HG03108 (cell line): ENCODE data around the gene PRKAA2.

Experiments
- ATAC-seq: cut with Tn5 transposase; IDR thresholded peaks from one replicate; pipeline ENCODE4 v1.9.1; 2021; ENCODE audit warnings: moderate library complexity; ENCODE audit not compliant: unreplicated experiment

Gene PRKAA2

GRCh38 chr1:56654126-56654923, 9.2 kb downstream of the PRKAA2 start:
- no peak for ATAC-seq

DNA sequence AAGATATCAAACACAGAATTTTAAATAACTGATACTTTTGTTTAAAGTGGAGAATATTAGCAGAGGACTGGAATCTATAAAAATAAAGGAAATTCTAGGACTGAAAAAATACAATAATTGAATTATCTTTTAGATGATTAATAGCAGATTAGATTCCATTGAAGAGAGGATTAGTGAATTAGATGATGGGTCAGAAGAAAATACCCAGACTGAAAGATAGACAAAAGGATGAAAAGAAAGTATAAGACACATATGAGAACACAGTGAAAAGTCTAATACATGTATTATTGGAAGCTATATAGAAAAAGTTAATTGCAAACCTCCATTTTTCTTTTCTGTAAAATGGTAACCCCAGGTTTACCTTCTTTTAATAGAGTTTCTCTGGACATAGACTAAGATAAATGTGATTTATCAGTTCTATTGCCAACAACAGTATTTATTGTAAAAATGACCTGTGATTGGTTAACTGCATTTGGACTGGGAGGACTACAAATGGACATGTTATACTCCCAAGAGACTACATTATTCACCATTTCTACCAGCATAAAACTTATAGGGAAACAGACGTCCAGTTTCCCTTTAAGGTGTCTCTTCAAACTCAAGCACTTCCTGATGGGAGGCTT, 11.0 kb downstream of the PRKAA2 start:
- no peak for ATAC-seq

DNA sequence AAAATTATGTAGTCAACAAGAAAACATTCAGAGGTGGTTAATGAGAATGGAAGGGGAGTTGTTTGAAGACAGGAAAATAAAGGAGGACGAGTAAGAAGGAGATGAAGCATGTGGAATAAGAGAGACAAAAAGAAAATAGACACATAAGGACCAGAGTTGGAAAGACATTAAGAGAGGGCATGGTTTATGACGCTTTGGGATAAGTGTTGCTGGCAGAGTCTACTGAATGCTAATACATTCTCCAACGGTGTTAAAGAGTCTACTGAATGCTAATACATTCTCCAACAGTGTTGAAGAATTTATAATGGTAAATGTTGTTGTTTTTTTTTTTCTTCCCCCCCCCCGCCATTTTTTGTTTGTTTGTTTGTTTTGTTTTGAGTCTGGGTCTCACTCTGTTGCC, 13.1 kb downstream of the PRKAA2 start:
- no peak for ATAC-seq

- no peak for ATAC-seq
Measured at GRCh38 chr1:56660293-56660692, 15.2 kb downstream of the PRKAA2 start.

- ATAC-seq = no peak
Measured at GRCh38 chr1:56663846-56664245, 18.7 kb downstream of the PRKAA2 start.

DNA sequence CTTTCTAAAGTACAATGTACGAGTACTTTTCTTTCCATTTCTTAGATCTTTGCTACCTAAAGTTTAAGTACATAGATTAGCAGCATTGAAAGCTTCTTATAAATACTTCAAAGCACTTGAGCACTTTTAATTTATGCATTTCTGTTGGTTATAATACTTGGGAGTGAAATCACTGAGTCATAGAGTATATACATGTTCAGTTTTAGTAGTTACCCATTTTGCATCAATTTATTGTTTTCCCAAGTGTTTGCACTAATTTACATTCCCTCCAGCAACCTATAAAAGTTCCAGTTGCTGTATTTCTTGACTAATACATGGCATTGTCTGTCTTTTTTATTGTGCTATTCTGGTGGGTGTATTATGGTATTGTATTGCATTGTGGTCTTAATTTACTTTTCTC, 20.3 kb downstream of the PRKAA2 start:
- ATAC-seq = no peak

DNA sequence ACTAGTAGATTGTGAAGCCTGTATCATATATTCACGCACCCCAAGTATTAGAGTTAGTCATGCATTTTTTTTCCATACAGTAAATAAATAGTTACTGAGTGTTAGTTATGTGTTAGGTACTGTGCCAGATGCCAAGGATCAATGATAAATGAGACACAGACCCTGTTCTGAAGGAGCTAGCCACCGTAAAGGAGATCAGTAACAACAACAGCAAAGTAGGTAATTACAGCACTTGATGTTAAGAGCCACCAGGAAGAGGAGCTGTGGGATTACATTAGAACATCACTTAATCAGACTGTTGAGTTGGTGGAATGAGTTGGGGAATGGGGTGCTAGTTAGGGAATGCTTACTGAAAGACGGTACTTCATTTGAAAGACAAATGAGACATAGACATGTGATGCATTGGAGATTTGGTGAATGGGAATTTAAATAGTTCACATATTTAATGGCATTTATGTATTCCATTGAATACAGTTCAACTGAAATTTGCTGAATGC, 21.0 kb downstream of the PRKAA2 start:
- ATAC-seq = no peak

DNA sequence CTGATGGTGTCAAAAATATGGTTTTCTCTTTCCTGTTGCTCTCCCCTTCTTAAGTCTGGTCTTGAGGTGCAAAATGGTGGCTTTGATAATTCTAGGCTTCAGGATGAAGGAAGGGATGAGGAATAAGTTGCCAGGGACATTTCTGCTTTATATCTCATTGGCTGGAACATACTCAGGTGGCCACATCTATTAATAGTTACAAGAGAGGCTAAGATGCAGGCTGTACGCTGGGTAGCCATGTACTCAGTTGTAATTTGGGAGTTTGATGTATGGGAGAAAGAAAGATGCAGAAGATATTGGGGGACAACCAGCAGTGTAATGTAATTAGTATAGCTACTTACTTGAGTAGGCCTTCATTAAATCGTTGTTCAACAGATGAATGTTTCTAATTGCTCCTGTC, 25.2 kb downstream of the PRKAA2 start:
- ATAC-seq = no peak

DNA sequence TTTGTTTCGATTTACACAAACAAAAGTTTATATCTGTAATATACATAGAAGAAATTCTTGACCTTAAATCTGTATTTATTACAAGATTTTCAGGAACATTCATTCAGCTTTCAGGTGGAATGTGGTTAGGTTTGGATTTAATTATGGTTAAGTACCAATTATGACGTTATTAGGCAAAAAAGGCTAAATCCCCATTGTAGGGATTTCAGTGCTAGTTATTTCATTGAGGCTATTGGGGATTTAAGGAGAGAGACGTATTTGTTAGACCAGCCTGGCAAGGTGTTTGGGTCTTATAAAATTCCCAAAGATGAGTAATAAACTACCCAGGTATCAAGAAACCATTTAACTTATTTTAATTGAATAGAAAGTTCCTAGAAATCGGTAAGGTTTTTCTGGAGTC, 26.0 kb downstream of the PRKAA2 start:
- no peak for ATAC-seq

DNA sequence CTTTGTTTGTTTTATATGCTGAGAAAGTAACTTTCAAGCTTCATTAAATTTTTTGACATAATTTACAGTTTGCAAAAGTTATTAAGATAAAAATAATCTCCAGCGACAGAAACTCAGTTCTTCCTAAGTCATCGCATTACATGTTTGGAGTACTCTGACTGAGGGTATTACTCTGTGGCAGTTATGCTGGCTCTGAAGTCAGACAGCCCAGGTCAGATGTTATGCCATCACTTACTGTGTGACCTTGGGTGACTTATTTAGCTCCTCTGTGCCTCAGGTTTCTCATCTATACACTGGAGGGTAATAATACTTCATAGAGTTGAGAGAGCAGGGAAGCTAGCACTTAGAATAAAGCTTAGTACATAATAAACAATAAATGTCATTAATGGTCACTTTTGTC, 26.4 kb downstream of the PRKAA2 start:
- ATAC-seq = no peak

- ATAC-seq = no peak
Measured at GRCh38 chr1:56672579-56672978, 27.5 kb downstream of the PRKAA2 start.

GRCh38 chr1:56675763-56676162, 30.6 kb downstream of the PRKAA2 start:
- no peak for ATAC-seq

- no peak for ATAC-seq
Measured at GRCh38 chr1:56676571-56677035, 31.5 kb downstream of the PRKAA2 start.

GRCh38 chr1:56683569-56683968, 38.5 kb downstream of the PRKAA2 start:
- ATAC-seq = no peak

DNA sequence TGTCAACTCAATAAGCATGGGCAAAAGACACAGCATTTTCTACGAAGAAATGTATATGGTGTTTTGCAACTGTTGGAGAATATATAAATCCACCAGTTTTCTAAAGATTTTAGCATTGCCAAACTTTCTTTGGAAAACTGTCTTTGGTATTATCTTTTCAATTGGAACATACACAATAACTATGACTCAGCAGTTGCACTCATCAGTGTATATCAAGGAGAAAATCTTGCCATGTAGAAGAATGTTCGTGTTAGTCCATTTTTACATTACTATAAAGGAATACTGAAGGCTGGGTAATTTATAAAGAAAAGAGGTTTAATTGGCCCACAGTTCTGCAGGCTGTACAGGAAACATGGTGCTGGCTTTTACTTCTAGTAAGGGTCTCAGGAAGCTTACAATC, 41.1 kb downstream of the PRKAA2 start:
- no peak for ATAC-seq

DNA sequence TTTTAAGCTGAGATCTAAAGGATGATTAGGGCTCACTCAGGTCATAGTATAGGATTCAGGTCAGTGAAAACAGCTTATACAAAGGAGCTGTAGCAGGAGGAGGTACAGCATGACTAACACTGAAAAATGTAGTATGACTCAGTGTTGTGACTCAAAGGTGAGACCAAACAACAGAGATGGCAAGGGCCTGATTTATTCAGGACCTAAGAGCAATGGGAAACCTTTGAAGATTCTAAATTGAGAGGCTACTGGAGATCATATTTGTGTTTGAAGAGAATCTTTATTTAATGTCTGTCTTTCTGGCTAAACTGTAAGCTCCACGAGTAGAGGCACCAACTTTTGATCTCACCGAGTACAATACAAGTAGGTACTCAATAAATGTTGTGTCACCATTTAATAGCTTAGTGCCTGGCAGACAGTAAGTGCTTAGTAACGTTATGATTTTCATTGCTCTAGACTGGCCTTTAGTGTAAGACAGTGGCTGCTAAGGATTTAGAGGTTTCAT, 43.5 kb downstream of the PRKAA2 start:
- ATAC-seq = no peak

DNA sequence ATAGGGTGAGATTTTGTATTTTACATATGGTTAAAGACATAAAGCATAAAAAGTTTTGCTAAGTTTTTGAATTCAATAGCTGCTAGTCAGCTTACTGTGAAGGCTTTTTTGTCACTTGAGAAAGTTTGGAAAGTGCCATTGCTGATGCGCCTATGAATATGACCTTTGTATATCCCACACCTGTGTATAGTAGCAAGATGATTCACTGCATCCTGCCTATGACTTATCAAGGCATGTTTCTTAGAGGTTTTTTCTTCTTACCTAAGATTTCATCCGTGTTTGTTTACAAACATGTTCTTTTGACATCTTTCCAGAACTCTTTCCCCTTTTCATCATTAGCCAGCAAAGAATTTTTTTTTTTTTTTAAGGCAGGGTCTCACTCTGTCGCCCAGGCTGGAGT, 51.5 kb downstream of the PRKAA2 start:
- ATAC-seq = no peak

GRCh38 chr1:56703747-56704146, 58.6 kb downstream of the PRKAA2 start:
- no peak for ATAC-seq

DNA sequence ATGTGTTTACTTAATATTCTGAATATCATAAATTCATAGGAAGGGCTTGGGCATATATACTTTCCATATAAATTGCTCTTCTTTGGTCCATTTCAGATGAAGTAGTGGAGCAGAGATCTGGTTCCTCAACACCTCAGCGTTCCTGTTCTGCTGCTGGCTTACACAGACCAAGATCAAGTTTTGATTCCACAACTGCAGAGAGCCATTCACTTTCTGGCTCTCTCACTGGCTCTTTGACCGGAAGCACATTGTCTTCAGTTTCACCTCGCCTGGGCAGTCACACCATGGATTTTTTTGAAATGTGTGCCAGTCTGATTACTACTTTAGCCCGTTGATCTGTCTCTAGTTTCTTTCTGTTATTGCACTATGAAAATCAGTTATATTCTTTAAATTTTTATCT, 62.3 kb downstream of the PRKAA2 start:
- no peak for ATAC-seq

DNA sequence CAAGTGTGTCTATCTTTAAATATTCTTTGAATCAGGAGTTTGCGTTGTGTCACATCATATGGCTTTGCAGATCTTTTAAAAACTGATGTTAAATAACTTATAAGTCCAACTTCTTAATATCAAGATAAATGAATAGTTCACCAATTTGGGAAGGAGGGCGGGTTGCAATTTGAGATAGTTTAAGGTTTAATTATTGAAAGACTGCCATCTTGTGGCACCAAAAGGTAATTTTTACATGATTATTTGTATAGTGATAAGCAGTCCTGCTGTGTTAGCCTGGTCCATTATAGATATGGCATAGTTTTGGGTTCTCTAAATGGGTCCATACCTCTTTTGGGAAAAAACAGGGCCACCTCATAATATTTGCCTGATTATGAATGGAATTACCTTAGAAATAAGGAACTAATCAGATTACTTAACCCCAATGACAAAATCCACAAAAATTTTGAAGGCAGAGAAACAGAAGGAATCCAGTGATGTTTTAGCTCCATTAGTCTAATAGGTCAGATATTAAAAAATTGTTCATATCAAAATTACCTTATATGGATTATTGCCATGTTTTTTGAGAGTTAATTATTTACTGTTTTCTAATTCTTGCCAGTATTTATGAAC, 64.3 kb downstream of the PRKAA2 start:
- ATAC-seq = no peak

DNA sequence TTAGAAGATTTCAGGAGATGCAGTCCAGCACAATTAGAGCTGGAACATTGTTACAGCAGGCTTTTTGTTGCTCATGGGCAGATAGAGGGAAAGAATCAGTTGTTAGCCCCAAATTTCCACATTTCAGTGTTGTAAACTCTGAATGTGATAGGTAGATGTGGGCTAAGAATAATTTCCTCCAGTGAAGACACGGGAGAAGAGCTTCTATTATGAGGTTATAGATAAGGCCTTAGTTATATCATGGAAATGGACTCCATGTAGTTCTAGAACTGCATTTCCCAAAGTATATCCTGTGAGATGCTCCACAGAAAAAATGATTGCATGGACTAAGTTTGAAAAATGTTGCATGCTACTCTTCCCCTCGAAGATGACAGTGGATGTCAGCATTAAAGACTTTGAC, 64.9 kb downstream of the PRKAA2 start:
- no peak for ATAC-seq

DNA sequence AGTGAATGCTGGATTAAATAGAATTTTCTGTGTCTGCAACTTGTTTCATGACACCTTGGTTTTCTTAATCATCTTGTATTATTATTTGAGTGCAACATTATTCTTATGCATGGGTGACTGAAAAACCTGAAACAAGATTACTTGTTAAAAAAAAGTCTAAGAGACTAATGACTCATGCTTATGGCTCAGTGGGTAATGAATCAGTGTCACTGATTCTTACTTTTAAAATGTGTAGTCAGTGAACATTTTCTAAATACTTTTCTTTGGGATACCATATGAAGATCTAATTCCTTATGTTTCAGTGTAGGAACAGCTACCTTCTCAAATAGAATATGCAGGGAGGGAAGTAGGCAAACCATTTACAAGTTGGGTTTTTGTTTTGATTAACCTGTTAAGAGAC, 65.5 kb downstream of the PRKAA2 start:
- ATAC-seq = no peak
